Right lobe of liver (tissue), 6 donors: ENCODE measurements around the gene TUBA1C. TPM values are rescaled to one million over a fixed set of nuclear protein-coding genes. Genes with fewer than 3 reads are reported as not detected.
"Not testable (repeated sequence)": the region's sequence is repeated elsewhere in the genome, so short reads cannot be mapped to it uniquely, and the experiment has no call there.

Experiments used
- ATAC-seq, 4 donors: fragments of 200-7000 bp; cut with Tn5 transposase; one replicate each; pipeline ENCODE4 v1.9.1; 2020; ENCODE audit warnings: mild to moderate bottlenecking in 4 of 4, moderate library complexity in 4 of 4
- DNase-seq, 3 donors: peaks; one replicate each; pipeline ENCODE4 v3.0.0-alpha.2; 2020
- H3K27ac ChIP-seq, 3 donors: fragments of 200-600 bp; one replicate each; pipeline ENCODE4 v1.8.0; 2022
- H3K27me3 ChIP-seq, 2 donors: fragments of 200-600 bp; one replicate each; pipeline ENCODE4 v1.8.0; 2022
- H3K36me3 ChIP-seq, 4 donors: fragments of 200-600 bp; sonication (generic) in 1 of 4; one replicate each; pipeline versions ENCODE4 v1.5.1 to v1.8.0; 2017 to 2022; ENCODE audit warnings: control low read depth in 1 of 4
- H3K4me1 ChIP-seq, 4 donors: fragments of 200-600 bp; sonication (generic) in 1 of 4; one replicate each; pipeline versions ENCODE4 v1.5.1 to v1.8.0; 2017 to 2022; ENCODE audit warnings: control low read depth in 1 of 4
- H3K4me3 ChIP-seq, 3 donors: fragments of 200-600 bp; one replicate each; pipeline ENCODE4 v1.8.0; 2022
- H3K9me3 ChIP-seq, 4 donors: fragments of 200-600 bp; sonication (generic) in 1 of 4; one replicate each; pipeline versions ENCODE4 v1.5.1 to v1.8.0; 2017 to 2022; ENCODE audit warnings: control low read depth in 1 of 4
- CTCF ChIP-seq, 4 donors: fragments of 200-600 bp in 3 of 4; fragments of 450-650 bp in 1 of 4; IDR thresholded peaks; one replicate each; pipeline versions ENCODE4 v1.5.1 to v1.8.0; 2016 to 2022; ENCODE audit warnings: antibody characterized with exemption in 4 of 4, mild to moderate bottlenecking in 2 of 4
- POLR2A ChIP-seq: fragments of 450-650 bp; IDR thresholded peaks from one replicate; pipeline ENCODE4 v1.6.1; 2017; ENCODE audit warnings: antibody characterized with exemption, mild to moderate bottlenecking
- WGBS: methylation state at CpG from one replicate; pipeline ENCODE4 v1.1.6; 2018; ENCODE audit warnings: low coverage, low lambda C conversion rate; ENCODE audit not compliant: insufficient coverage; ENCODE audit errors: missing lambda C conversion rate; 5-methylcytosine and 5-hydroxymethylcytosine counted together
- intact Hi-C, 2 donors: fragments of 100-400 bp; cut with DNase I; formaldehyde crosslinking; loops; one replicate each; pipeline versions ENCODE4 v1.11.2 to v1.14.1; 2022
- total RNA-seq, 6 experiments: library from RNA; depleted of rRNA in 2 of 6; stranded (reverse); fragments of >200 nt in 2 of 6; fragmentation: NEBNext Ultra II Directional in 3 of 6; extraction: Animal tissue kit (Norgen Biotek cat#: 25700) in 3 of 6; gene quantifications; one replicate each; pipeline versions ENCODE4 v1.1.0 to v1.2.4, GENCODE V29; 2016 to 2023
- donor health status: DM: no; HTN: yes; CAD: no.
- donor health status: DM: no; HTN: no; CAD: no.
- donor health status: DM: no; HTN: no; CAD: no.
- donor health status: DM: no; HTN: yes; CAD: no.
- donor health status: DM: no; HTN: yes; CAD: no.

The TUBA1C gene
- total RNA-seq, 6 experiments from 2014 or later = 40.6 to 224 (median 68.7) TPM

GRCh38 chr12:49314811-49315210 lies 49.9 kb downstream of the TUBA1C start:
- Histone ChIP-seq H3K9me3 (no peaks in the 10 kb centered on the region), H3K36me3 (no peaks in the 10 kb centered on the region), H3K4me3 (no peak overlapping the region), H3K4me1 (no peaks in the 10 kb centered on the region), H3K27me3 (no peaks in the 10 kb centered on the region), H3K27ac (no peak overlapping the region)
- no CpG with 5 or more reads among the region's 1 CpG for WGBS
- intact Hi-C loops = no loop called here
- TF ChIP-seq POLR2A = no peak
- ATAC-seq (no peak), DNase-seq (no peak)

GRCh38 chr12:49317118-49317517 lies 52.2 kb downstream of the TUBA1C start:
- H3K27me3 ChIP-seq, intact Hi-C loops, DNase-seq, H3K9me3 ChIP-seq, H3K36me3 ChIP-seq, H3K4me1 ChIP-seq, ATAC-seq, H3K4me3 ChIP-seq, H3K27ac ChIP-seq: not testable (repeated sequence)
- WGBS = 90% methylated on average over 8 of the region's 10 CpGs

- H3K9me3 ChIP-seq, H3K27me3 ChIP-seq, H3K4me1 ChIP-seq, H3K36me3 ChIP-seq, H3K27ac ChIP-seq, intact Hi-C loops, DNase-seq, ATAC-seq, H3K4me3 ChIP-seq: not testable (repeated sequence)
- 89% methylated on average over 9 of the region's 9 CpGs for WGBS
Measured at GRCh38 chr12:49320411-49321103, 55.7 kb downstream of the TUBA1C start.

GRCh38 chr12:49322367-49322707 lies 57.5 kb downstream of the TUBA1C start:
- TF ChIP-seq POLR2A (no peak), CTCF (IDR thresholded peaks at IDR 0.05) (no peak)
- intact Hi-C loops = no loop called here
- 49% methylated on average over 12 of the region's 12 CpGs for WGBS

GRCh38 chr12:49322708-49323523 lies 58.0 kb downstream of the TUBA1C start, which contains the start of gene TROAP:
TSS of gene TROAP (plus strand) at chr12:49323255. CDS start at chr12:49323609, 354 bp downstream.
- peak; percentile 99 to 100 (median 100) for ATAC-seq

More at GRCh38 chr12:49322367-49322707, 57.5 kb downstream of the TUBA1C start:
- H3K27ac ChIP-seq = peak overlapping the region in 1 of 3 donors; percentile 34
- no peak for ATAC-seq
- no peak for DNase-seq
- H3K36me3 ChIP-seq = no peaks in the 10 kb centered on the region
- H3K9me3 ChIP-seq = no peaks in the 10 kb centered on the region
- H3K4me3 ChIP-seq = peak overlapping the region; percentile 62 to 80 (median 70)
- H3K4me1 ChIP-seq = peaks cover 0 to 4% (median 0%) of the 10 kb centered on the region in 4 donors
- H3K27me3 ChIP-seq = no peaks in the 10 kb centered on the region

More at GRCh38 chr12:49322708-49323523, 58.0 kb downstream of the TUBA1C start, which contains the start of gene TROAP:
- H3K36me3 ChIP-seq = no peaks in the 10 kb centered on the region
- peaks cover 0 to 4% (median 0%) of the 10 kb centered on the region in 4 donors for H3K4me1 ChIP-seq
- H3K27me3 ChIP-seq = no peaks in the 10 kb centered on the region
- peak within 1 kb of the TSS in 1 of 3 donors; percentile 34 for H3K27ac ChIP-seq
- no peaks in the 10 kb centered on the region for H3K9me3 ChIP-seq
- intact Hi-C loops = no loop called here
- TF ChIP-seq CTCF (IDR thresholded peaks at IDR 0.05) (no peak), POLR2A (no peak)
- peak; percentile 96 to 98 (median 97) for DNase-seq
- 1% methylated on average over 34 of the region's 65 CpGs for WGBS
- peak within 1 kb of the TSS; percentile 62 to 80 (median 70) for H3K4me3 ChIP-seq
